Measurements from ENCODE around the gene PRDM8.

PRDM8 gene

DNA sequence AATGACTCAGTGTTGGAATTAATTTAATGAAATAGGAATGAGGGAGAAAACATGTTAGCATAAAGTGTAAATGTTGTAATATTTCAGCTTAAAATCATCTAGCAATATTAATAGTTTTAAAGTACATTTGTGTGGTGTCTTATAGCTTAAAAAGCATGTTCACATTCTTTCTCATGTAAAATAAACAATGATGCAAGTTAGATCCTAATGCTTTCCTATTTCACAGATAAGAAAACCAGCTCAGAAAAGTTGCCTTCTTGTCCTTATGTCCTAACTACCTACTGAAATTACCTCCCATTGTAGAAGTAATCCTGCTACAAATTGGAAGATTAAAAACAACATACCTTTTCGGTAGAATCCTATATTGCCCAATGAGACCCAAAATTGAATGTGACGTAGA, 40.9 kb upstream of the PRDM8 start:
- no peak for TF ChIP-seq CTCF (IDR thresholded peaks at IDR 0.05; ENCODE audit: low read depth, low read length)
- H3K4me3 ChIP-seq (ENCODE audit: low read depth, low read length), result no peak overlapping the region

GRCh38 chr4:80161413-80162058, 35.8 kb upstream of the PRDM8 start:
- TF ChIP-seq CTCF (IDR thresholded peaks at IDR 0.05; ENCODE audit: low read depth, low read length), result no peak

DNA sequence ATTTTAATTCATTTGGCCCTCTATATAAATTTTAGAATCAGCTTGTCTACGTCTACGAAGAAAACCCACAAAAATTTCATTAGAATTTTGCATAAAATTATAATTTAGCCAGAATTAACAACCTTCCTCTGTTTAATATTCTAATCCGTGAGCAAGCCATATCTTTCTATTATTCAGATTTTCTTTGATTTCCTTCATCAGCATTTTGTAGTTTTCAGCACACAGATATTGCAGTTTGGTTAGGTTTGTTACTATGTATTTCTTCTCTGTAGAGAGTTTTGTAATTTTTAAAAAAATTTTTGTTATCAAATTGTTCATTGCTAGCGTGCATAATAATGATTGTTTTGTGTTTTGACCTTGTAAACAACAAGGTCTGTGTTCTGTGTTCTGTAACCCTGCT, 34.9 kb upstream of the PRDM8 start:
- TF ChIP-seq CTCF (IDR thresholded peaks at IDR 0.05; ENCODE audit: low read depth, low read length), result no peak

More at GRCh38 chr4:80161413-80162058, 35.8 kb upstream of the PRDM8 start:
- no peak overlapping the region for H3K4me3 ChIP-seq (ENCODE audit: low read depth, low read length)

DNA sequence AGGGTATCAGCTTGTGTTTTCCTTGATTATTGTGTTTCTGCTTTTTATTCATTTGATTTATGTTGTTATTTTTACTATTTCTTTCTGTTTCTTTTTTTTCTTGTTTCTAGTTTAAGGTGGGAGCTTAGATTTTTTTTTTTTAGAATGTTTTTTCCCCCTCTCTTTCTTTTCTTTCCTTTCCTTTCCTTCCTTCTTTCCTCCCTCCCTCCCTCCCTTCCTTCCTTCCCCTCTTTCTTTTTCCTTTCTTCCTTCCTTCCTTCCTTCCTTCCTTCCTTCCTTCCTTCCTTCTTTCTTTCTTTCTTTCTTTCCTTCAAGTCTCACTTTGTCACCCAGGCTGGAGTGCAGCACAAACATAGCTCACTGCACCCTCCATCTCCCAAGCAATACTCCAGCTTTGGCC, 31.4 kb upstream of the PRDM8 start:
- TF ChIP-seq CTCF (IDR thresholded peaks at IDR 0.05; ENCODE audit: low read depth, low read length), result no peak
- no peak overlapping the region for H3K4me3 ChIP-seq (ENCODE audit: low read depth, low read length)

More for the DNA sequence above, 34.9 kb upstream of the PRDM8 start:
- H3K4me3 ChIP-seq (ENCODE audit: low read depth, low read length), result no peak overlapping the region

GRCh38 chr4:80171251-80171650, 26.1 kb upstream of the PRDM8 start:
- H3K4me3 ChIP-seq (ENCODE audit: low read depth, low read length), result no peak overlapping the region
- TF ChIP-seq CTCF (IDR thresholded peaks at IDR 0.05; ENCODE audit: low read depth, low read length), result no peak

GRCh38 chr4:80171656-80172055, 25.6 kb upstream of the PRDM8 start:
- no peak for TF ChIP-seq CTCF (IDR thresholded peaks at IDR 0.05; ENCODE audit: low read depth, low read length)
- no peak overlapping the region for H3K4me3 ChIP-seq (ENCODE audit: low read depth, low read length)

- no peak for TF ChIP-seq CTCF (IDR thresholded peaks at IDR 0.05; ENCODE audit: low read depth, low read length)
- H3K4me3 ChIP-seq (ENCODE audit: low read depth, low read length), result no peak overlapping the region
Measured at GRCh38 chr4:80172203-80172602, 25.1 kb upstream of the PRDM8 start.

Measured in WI38 (cell line).